DND-41 (cell line): ENCODE data around the gene HS3ST5.

ENCODE experiments used
- CTCF ChIP-seq: IDR thresholded peaks from 2 replicates; pipeline ENCODE4 v1.5.1; 2012; ENCODE audit warnings: borderline replicate concordance, low read length, moderate library complexity, mild to moderate bottlenecking; ENCODE audit not compliant: poor library complexity, severe bottlenecking; ENCODE audit errors: extremely low read depth
- EZH2 ChIP-seq: IDR thresholded peaks from 3 replicates; pipeline ENCODE4 v1.6.1; 2012; ENCODE audit warnings: borderline replicate concordance, low read depth, mild to moderate bottlenecking, moderate library complexity, low read length, inconsistent platforms; ENCODE audit not compliant: severe bottlenecking

- TF ChIP-seq CTCF (no peak), EZH2 (no peak)
Measured at GRCh38 chr6:114010540-114010939, 332.3 kb downstream of the HS3ST5 start.
